A549 (cell line): Measurements from ENCODE around the gene HMG20A. TPM values are rescaled to one million over a fixed set of nuclear protein-coding genes. Genes with fewer than 3 reads are reported as not detected.

Experiments
- ATAC-seq, 2 experiments: fragments of 200-7000 bp in 1 of 2; fragments of >200 bp in 1 of 2; cut with Nextera tagmentation in 1 of 2; cut with Tn5 transposase in 1 of 2; 3 replicates each; pipeline versions ENCODE4 v1.8.0 to v1.9.1; 2018 to 2020; ENCODE audit warnings: mild to moderate bottlenecking in 1 of 2, moderate library complexity in 1 of 2
- CTCF ChIA-PET: fragments of 300-600 bp; sonication (Branson Sonifier 250); formaldehyde crosslinking; extraction: SDS; loops from one replicate; lab custom pipeline; 2021; ENCODE audit warnings: antibody characterized with exemption, inconsistent platforms; lab: Yijun Ruan, JAX
- POLR2A ChIA-PET: fragments of 350-600 bp; formaldehyde crosslinking; extraction: SDS; loops from one replicate; lab custom pipeline; 2021; ENCODE audit warnings: antibody characterized with exemption, inconsistent platforms; lab: Yijun Ruan, JAX
- DNase-seq, 2 experiments: peaks; one replicate each; pipeline versions ENCODE4 v3.0.0 to v3.0.0-alpha.2; 2011 to 2016; ENCODE audit warnings: low read depth in 1 of 2, low spot score in 1 of 2
- FAIRE-seq: peaks from 2 replicates; lab custom pipeline; 2011; peaks lifted over from hg19 to GRCh38; lab: Jason Lieb, UNC
- H3K27ac ChIP-seq, 2 experiments: fragments of >200 bp; sonication (Bioruptor Twin); formaldehyde crosslinking; 3 replicates each; pipeline ENCODE4 v1.5.1; 2016 to 2017
- H3K4me1 ChIP-seq: fragments of >200 bp; sonication (Bioruptor Twin); formaldehyde crosslinking; 3 replicates; pipeline ENCODE4 v1.6.1; 2016
- H3K4me2 ChIP-seq: fragments of >200 bp; sonication (Bioruptor Twin); formaldehyde crosslinking; 3 replicates; pipeline ENCODE4 v1.6.1; 2016
- H3K4me3 ChIP-seq: fragments of >200 bp; sonication (Bioruptor Twin); formaldehyde crosslinking; 3 replicates; pipeline ENCODE4 v1.5.1; 2016
- H3K9me3 ChIP-seq: fragments of >200 bp; sonication (Bioruptor Twin); formaldehyde crosslinking; 3 replicates; pipeline ENCODE4 v1.6.1; 2016
- BHLHE40 ChIP-seq: IDR thresholded peaks from 2 replicates; pipeline ENCODE4 v1.6.1; 2012; ENCODE audit warnings: low read depth, low read length, inconsistent platforms
- CEBPB ChIP-seq, 2 experiments: fragments of >200 bp in 1 of 2; sonication (Bioruptor Twin) in 1 of 2; formaldehyde crosslinking in 1 of 2; IDR thresholded peaks; 2 replicates each; pipeline ENCODE4 v1.6.1; 2012 to 2016
- CHD2 ChIP-seq: fragments of 150-350 bp; IDR thresholded peaks from 2 replicates; pipeline ENCODE4 v1.6.1; 2014; ENCODE audit warnings: low read length; ENCODE audit not compliant: partially characterized antibody
- EP300 ChIP-seq, 2 experiments: fragments of >200 bp; sonication (Bioruptor Twin); formaldehyde crosslinking; IDR thresholded peaks; 2 replicates in 1 of 2; 3 replicates in 1 of 2; pipeline ENCODE4 v1.6.1; 2016 to 2017
- HEYL ChIP-seq: fragments of 250-450 bp; sonication (Bioruptor Pico); IDR thresholded peaks from 2 replicates; pipeline ENCODE4 v1.8.0; 2021; ENCODE audit warnings: mild to moderate bottlenecking, moderate library complexity
- HOXA7 ChIP-seq: fragments of 250-450 bp; sonication (Bioruptor Pico); IDR thresholded peaks from 2 replicates; pipeline ENCODE4 v1.5.0; 2020; ENCODE audit warnings: mild to moderate bottlenecking, moderate library complexity
- KDM1A ChIP-seq: fragments of 200-600 bp; sonication (generic); IDR thresholded peaks from 2 replicates; pipeline ENCODE4 v1.6.1; 2016; ENCODE audit warnings: low read depth, mild to moderate bottlenecking
- POLR2AphosphoS2 ChIP-seq: conservative IDR thresholded peaks from 2 replicates; pipeline ENCODE4 v1.6.1; 2012; ENCODE audit warnings: low read length, improper control_type of control experiment, inconsistent platforms
- RAD21 ChIP-seq, 2 experiments: fragments of >200 bp in 1 of 2; sonication (Bioruptor Twin) in 1 of 2; formaldehyde crosslinking in 1 of 2; IDR thresholded peaks in 1 of 2; conservative IDR thresholded peaks in 1 of 2; 2 replicates in 1 of 2; 3 replicates in 1 of 2; pipeline ENCODE4 v1.6.1; 2012 to 2018; ENCODE audit warnings: inconsistent platforms in 1 of 2
- RNF2 ChIP-seq: fragments of 200-600 bp; sonication (generic); IDR thresholded peaks from 2 replicates; pipeline ENCODE4 v1.6.1; 2016; ENCODE audit warnings: low read depth, mild to moderate bottlenecking, antibody characterized with exemption, moderate library complexity, borderline replicate concordance
- SMC3 ChIP-seq: fragments of >200 bp; sonication (Bioruptor Twin); formaldehyde crosslinking; IDR thresholded peaks from 3 replicates; pipeline ENCODE4 v1.6.1; 2018; ENCODE audit warnings: inconsistent platforms
- TFCP2L1 ChIP-seq: fragments of 250-450 bp; sonication (Bioruptor Pico); IDR thresholded peaks from 2 replicates; pipeline ENCODE4 v1.5.0; 2021; ENCODE audit warnings: mild to moderate bottlenecking
- TP53 ChIP-seq: fragments of 250-450 bp; sonication (Bioruptor Pico); IDR thresholded peaks from 2 replicates; pipeline ENCODE4 v1.5.0; 2021; ENCODE audit warnings: mild to moderate bottlenecking, moderate library complexity
- ZC3H11A ChIP-seq: fragments of 450-650 bp; IDR thresholded peaks from 2 replicates; pipeline ENCODE4 v1.6.1; 2014; ENCODE audit warnings: antibody characterized with exemption, mild to moderate bottlenecking
- WGBS: methylation state at CpG from one replicate; pipeline ENCODE4 v1.1.6; 2017; ENCODE audit errors: missing lambda C conversion rate; 5-methylcytosine and 5-hydroxymethylcytosine counted together
- polyA plus RNA-seq, 4 experiments: library from polyadenylated mRNA; depleted of rRNA in 3 of 4; stranded (reverse); fragments of >200 nt; fragmentation: RNase III in 1 of 4; extraction: RNeasy Plus Mini Kit Qiagen cat#74134 plus additional on column Dnase treatment in 1 of 4; gene quantifications; 2 replicates in 3 of 4; 3 replicates in 1 of 4; pipeline ENCODE4 v1.2.3, GENCODE V29; 2011 to 2017
- TF ChIP-seq, protein P1 (sequence below): fragments of 450-650 bp; IDR thresholded peaks from 2 replicates; pipeline ENCODE4 v1.6.1; 2014; ENCODE audit warnings: antibody characterized with exemption
- TF ChIP-seq, protein P2 (sequence below): fragments of 250-450 bp; sonication (Bioruptor Pico); IDR thresholded peaks from 2 replicates; pipeline ENCODE4 v1.5.0; 2021; ENCODE audit warnings: mild to moderate bottlenecking, moderate library complexity, borderline replicate concordance
- TF ChIP-seq, protein P3 (sequence below): fragments of >200 bp; sonication (Bioruptor Twin); formaldehyde crosslinking; IDR thresholded peaks from 3 replicates; pipeline ENCODE4 v1.5.1; 2016
- TF ChIP-seq, protein P4 (sequence below): fragments of 150-350 bp; IDR thresholded peaks from 2 replicates; pipeline ENCODE4 v1.6.1; 2014; ENCODE audit warnings: low read depth, mild to moderate bottlenecking, low read length

HMG20A gene
- polyA plus RNA-seq, 2 of the 4 experiments (the other 2 are of a cell fraction), result 29.5 to 85.1 TPM

DNA sequence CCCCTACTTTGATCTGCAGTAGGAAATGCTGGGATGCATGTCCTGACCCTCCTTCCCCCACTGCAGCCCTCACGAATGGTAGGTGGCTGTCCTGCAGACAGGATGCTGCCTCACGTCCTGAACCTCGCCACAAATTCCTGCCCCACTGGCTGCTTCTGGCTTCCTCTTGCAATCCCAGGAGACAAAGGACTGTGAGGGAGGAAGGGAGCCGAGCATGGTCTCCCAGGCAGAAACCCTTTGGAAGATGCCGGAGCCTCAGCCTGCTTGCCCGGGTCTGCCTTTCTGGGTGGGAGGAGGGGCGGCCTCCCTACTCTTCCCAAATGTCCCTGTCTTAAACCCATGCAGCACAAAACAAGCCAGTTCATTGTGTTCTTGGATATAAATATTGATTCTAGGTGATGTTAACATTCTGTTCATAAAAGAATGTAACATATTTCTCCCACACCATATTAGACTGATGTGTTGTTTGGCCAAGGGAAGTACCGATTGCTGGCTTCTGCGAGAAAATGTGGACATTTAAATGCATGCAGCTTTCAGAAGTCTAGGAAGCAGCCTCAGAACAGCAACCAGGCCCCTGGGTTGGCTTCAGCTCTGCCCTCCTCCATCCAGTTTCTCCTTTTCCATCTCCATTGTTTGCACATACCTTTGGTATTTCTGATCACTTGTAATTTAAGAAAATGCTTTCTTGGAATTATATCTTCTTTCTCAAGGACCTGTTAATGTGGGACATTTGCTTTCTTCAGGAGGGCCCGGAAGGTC, 75.3 kb downstream of the HMG20A start:
- FAIRE-seq (no peak), ATAC-seq (no peak), DNase-seq (no peak)
- H3K4me2 ChIP-seq, result peak overlapping the region; percentile 47; the same call in 1 of the 3 replicates
- POLR2A ChIA-PET, result no interaction called here
- peaks cover 11% of the 10 kb centered on the region; the same call in 2 of the 3 replicates for H3K4me1 ChIP-seq
- TF ChIP-seq POLR2AphosphoS2 (no peak), KDM1A (no peak), HEYL (CRISPR knock-in tag) (no peak), CHD2 (no peak)
- TF ChIP-seq, protein P1, sequence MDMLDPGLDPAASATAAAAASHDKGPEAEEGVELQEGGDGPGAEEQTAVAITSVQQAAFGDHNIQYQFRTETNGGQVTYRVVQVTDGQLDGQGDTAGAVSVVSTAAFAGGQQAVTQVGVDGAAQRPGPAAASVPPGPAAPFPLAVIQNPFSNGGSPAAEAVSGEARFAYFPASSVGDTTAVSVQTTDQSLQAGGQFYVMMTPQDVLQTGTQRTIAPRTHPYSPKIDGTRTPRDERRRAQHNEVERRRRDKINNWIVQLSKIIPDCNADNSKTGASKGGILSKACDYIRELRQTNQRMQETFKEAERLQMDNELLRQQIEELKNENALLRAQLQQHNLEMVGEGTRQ, result no peak
- TF ChIP-seq, protein P2, sequence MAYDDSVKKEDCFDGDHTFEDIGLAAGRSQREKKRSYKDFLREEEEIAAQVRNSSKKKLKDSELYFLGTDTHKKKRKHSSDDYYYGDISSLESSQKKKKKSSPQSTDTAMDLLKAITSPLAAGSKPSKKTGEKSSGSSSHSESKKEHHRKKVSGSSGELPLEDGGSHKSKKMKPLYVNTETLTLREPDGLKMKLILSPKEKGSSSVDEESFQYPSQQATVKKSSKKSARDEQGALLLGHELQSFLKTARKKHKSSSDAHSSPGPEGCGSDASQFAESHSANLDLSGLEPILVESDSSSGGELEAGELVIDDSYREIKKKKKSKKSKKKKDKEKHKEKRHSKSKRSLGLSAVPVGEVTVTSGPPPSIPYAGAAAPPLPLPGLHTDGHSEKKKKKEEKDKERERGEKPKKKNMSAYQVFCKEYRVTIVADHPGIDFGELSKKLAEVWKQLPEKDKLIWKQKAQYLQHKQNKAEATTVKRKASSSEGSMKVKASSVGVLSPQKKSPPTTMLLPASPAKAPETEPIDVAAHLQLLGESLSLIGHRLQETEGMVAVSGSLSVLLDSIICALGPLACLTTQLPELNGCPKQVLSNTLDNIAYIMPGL (CRISPR knock-in tag), result no peak
- H3K4me3 ChIP-seq, result no peak overlapping the region
- H3K9me3 ChIP-seq, result no peaks in the 10 kb centered on the region
- H3K27ac ChIP-seq, result no peak overlapping the region; a peak in 1 of 6 replicates
- WGBS, result 90% methylated on average over 10 of the region's 10 CpGs
- CTCF ChIA-PET, result interaction anchor here (0.8 to 12.7 kb wide), 28 partner anchors 9 to 403 kb away, joined by 3 to 192 read pairs (median 6); partner anchors contain the start of gene HMG20A

- Histone ChIP-seq H3K9me3 (no peaks in the 10 kb centered on the region), H3K4me3 (no peak overlapping the region), H3K4me1 (peaks cover 11% of the 10 kb centered on the region; the same call in 2 of the 3 replicates), H3K4me2 (peak overlapping the region; percentile 47), H3K27ac (peak overlapping the region in 1 of 2 experiments; percentile 41; a peak in 3 of 6 replicates)
- DNase-seq, result peak; percentile 75 to 89
- ChIA-PET CTCF (interaction anchor here (0.6 to 12.7 kb wide), 52 partner anchors 10 to 514 kb away, joined by 3 to 192 read pairs (median 5); partner anchors contain the start of gene HMG20A), POLR2A (interaction anchor here (0.6 to 1.0 kb wide), 2 partner anchors 9 to 46 kb away, joined by 3 read pairs; no protein-coding TSS in a partner anchor)
- FAIRE-seq, result peak; percentile 81
- TF ChIP-seq CEBPB (IDR thresholded peaks at IDR 0.05), result peak; percentile 89 to 96
- TF ChIP-seq HOXA7 (CRISPR knock-in tag), result no peak
- no peak for TF ChIP-seq TP53
- 0 out of 2 replicates have a peak, but pooled peaks have one; percentile 11 for TF ChIP-seq ZC3H11A
- TF ChIP-seq RAD21 (conservative IDR thresholded peaks at IDR 0.05 in 1 of 2, IDR thresholded peaks at IDR 0.05 in 1 of 2), result peak; percentile 95 to 97
- TF ChIP-seq, protein P3, sequence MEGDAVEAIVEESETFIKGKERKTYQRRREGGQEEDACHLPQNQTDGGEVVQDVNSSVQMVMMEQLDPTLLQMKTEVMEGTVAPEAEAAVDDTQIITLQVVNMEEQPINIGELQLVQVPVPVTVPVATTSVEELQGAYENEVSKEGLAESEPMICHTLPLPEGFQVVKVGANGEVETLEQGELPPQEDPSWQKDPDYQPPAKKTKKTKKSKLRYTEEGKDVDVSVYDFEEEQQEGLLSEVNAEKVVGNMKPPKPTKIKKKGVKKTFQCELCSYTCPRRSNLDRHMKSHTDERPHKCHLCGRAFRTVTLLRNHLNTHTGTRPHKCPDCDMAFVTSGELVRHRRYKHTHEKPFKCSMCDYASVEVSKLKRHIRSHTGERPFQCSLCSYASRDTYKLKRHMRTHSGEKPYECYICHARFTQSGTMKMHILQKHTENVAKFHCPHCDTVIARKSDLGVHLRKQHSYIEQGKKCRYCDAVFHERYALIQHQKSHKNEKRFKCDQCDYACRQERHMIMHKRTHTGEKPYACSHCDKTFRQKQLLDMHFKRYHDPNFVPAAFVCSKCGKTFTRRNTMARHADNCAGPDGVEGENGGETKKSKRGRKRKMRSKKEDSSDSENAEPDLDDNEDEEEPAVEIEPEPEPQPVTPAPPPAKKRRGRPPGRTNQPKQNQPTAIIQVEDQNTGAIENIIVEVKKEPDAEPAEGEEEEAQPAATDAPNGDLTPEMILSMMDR, result peak; percentile 97
- no peak for TF ChIP-seq BHLHE40
- no peak for TF ChIP-seq EP300 (IDR thresholded peaks at IDR 0.05)
- TF ChIP-seq SMC3, result peak; percentile 98
- TF ChIP-seq, protein P4, sequence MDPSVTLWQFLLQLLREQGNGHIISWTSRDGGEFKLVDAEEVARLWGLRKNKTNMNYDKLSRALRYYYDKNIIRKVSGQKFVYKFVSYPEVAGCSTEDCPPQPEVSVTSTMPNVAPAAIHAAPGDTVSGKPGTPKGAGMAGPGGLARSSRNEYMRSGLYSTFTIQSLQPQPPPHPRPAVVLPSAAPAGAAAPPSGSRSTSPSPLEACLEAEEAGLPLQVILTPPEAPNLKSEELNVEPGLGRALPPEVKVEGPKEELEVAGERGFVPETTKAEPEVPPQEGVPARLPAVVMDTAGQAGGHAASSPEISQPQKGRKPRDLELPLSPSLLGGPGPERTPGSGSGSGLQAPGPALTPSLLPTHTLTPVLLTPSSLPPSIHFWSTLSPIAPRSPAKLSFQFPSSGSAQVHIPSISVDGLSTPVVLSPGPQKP, result no peak
- no peak for TF ChIP-seq RNF2
- no peak for TF ChIP-seq TFCP2L1 (CRISPR knock-in tag)
- peak; percentile 84 to 97 for ATAC-seq
- WGBS, result 24% methylated on average over 16 of the region's 16 CpGs
Measured at GRCh38 chr15:77496715-77497109, 76.0 kb downstream of the HMG20A start.
